ENCODE measurements around the gene ZBTB1.

The ZBTB1 gene

DNA sequence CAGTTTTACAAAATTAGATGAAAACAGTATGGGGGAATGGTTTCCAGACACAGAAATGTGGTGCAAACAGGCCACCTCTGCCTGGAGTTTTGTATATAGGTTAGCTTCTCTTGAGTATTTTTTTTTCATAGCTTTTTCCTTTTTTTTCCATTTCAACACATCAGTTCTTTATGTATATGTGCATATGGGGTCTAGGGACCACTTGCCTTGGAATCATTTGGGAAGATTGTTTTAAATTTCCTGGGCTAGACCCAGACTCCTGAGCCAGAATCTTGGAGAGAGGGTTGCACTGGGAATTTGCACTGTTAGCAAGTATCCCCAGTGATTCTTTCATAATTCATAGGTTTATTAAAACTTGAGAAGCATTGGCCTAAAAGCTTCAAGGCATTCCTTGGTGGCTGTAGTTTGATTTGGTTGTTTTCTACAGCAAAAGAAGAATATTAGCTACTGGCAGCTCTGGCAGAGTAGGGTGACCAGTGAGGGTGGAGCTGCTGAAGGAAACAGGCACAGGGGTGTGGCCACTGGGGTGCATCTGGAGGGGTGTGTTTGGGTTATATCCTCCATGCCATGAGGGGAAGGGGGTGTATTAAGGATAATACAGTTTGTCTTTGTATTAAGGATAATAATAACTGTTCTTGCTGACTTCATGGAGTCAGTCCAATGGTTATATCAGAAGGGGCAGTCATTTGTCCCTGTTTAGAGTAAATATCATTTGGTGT, 68.0 kb downstream of the ZBTB1 start:
- no peak for DNase-seq (ENCODE audit: low read depth)

DNA sequence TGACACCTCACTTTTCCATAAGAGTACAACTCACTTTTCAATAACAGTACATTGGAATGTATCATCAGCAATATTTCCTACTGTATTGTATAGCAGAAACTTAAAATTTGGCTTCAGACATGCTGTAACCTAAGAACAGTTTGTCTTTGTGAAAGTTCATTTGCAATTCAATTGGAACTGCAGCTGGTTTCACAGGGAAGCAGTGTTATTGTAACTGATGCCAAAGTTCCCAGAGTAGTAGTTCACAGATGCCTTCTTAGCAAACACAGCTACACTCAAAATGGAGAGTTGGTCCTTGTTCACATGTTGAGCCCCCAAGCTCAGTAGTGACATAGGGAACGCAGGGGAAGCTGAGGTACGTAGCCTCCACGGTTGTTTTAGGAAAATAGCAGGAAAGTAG, 68.5 kb downstream of the ZBTB1 start:
- DNase-seq (ENCODE audit: low read depth), result no peak

Measured in activated T-cell treated with anti-CD3 and anti-CD28 coated beads for 48 hours (primary cell).